HG03139 (cell line): ENCODE measurements around the gene PLN.

Experiments
- ATAC-seq: cut with Tn5 transposase; IDR thresholded peaks from one replicate; pipeline ENCODE4 v1.9.1; 2021; ENCODE audit not compliant: unreplicated experiment

Gene PLN

GRCh38 chr6:118548136-118548535 lies at the start of gene PLN:
PLN (plus strand) TSS chr6:118548296; CDS start chr6:118558922, 10,626 bp downstream.
- no peak for ATAC-seq

- ATAC-seq = no peak
These were observed 47.7 kb upstream of the PLN start for GRCh38 chr6:118500130-118501015.

GRCh38 chr6:118501099-118501498 lies 47.0 kb upstream of the PLN start:
- no peak for ATAC-seq

GRCh38 chr6:118501765-118502164 lies 46.3 kb upstream of the PLN start:
- ATAC-seq = no peak

GRCh38 chr6:118502169-118502568 lies 45.9 kb upstream of the PLN start:
- no peak for ATAC-seq

- ATAC-seq = no peak
These were observed 43.5 kb upstream of the PLN start for GRCh38 chr6:118504611-118505010.

GRCh38 chr6:118505656-118506055 lies 42.4 kb upstream of the PLN start:
- no peak for ATAC-seq

GRCh38 chr6:118506071-118506638 lies 41.9 kb upstream of the PLN start:
- no peak for ATAC-seq

GRCh38 chr6:118507636-118508035 lies 40.5 kb upstream of the PLN start:
- ATAC-seq = no peak

GRCh38 chr6:118509009-118509617 lies 39.0 kb upstream of the PLN start:
- no peak for ATAC-seq

- no peak for ATAC-seq
These were observed 36.0 kb upstream of the PLN start for GRCh38 chr6:118511930-118512715.

- no peak for ATAC-seq
These were observed 33.4 kb upstream of the PLN start for GRCh38 chr6:118514689-118515088.

- no peak for ATAC-seq
These were observed 25.7 kb upstream of the PLN start for GRCh38 chr6:118522422-118522821.

GRCh38 chr6:118523216-118523615 lies 24.9 kb upstream of the PLN start:
- ATAC-seq = no peak

GRCh38 chr6:118524686-118525085 lies 23.4 kb upstream of the PLN start:
- ATAC-seq = no peak

- no peak for ATAC-seq
These were observed 21.9 kb upstream of the PLN start for GRCh38 chr6:118525913-118526780.

GRCh38 chr6:118528129-118528528 lies 20.0 kb upstream of the PLN start:
- ATAC-seq = no peak

- ATAC-seq = no peak
These were observed 18.3 kb upstream of the PLN start for GRCh38 chr6:118529756-118530155.

- no peak for ATAC-seq
These were observed 17.2 kb upstream of the PLN start for GRCh38 chr6:118530942-118531341.

GRCh38 chr6:118535176-118535844 lies 12.8 kb upstream of the PLN start:
- ATAC-seq = no peak
